Ishikawa (cell line): ENCODE measurements around the gene MLF1.

ENCODE experiments used
- CEBPB ChIP-seq: IDR thresholded peaks from 2 replicates; pipeline ENCODE4 v1.6.1; 2012
- CREB1 ChIP-seq: IDR thresholded peaks from 2 replicates; pipeline ENCODE4 v1.6.1; 2012; ENCODE audit warnings: low read depth
- EGR1 ChIP-seq: IDR thresholded peaks from 2 replicates; pipeline ENCODE4 v1.6.1; 2012
- EP300 ChIP-seq: IDR thresholded peaks from 2 replicates; pipeline ENCODE4 v1.6.1; 2012; ENCODE audit warnings: borderline replicate concordance
- FOXM1 ChIP-seq: IDR thresholded peaks from 2 replicates; pipeline ENCODE4 v1.6.1; 2012; ENCODE audit warnings: low read depth, borderline replicate concordance
- MAX ChIP-seq: IDR thresholded peaks from 2 replicates; pipeline ENCODE4 v1.6.1; 2012
- NFIC ChIP-seq: IDR thresholded peaks from 2 replicates; pipeline ENCODE4 v1.6.1; 2012
- RAD21 ChIP-seq: IDR thresholded peaks from 2 replicates; pipeline ENCODE4 v1.6.1; 2012; ENCODE audit warnings: low read depth
- TAF1 ChIP-seq: IDR thresholded peaks from 2 replicates; pipeline ENCODE4 v1.6.1; 2012; ENCODE audit warnings: low read depth, mild to moderate bottlenecking
- TCF12 ChIP-seq: IDR thresholded peaks from 2 replicates; pipeline ENCODE4 v1.6.1; 2012; ENCODE audit warnings: low read depth
- TEAD4 ChIP-seq: IDR thresholded peaks from 2 replicates; pipeline ENCODE4 v1.6.1; 2012
- YY1 ChIP-seq: IDR thresholded peaks from 2 replicates; pipeline ENCODE4 v1.6.1; 2012; ENCODE audit warnings: low read depth
- ZBTB7A ChIP-seq: IDR thresholded peaks from 2 replicates; pipeline ENCODE4 v1.6.1; 2012; ENCODE audit warnings: low read depth
- TF ChIP-seq, protein P1 (sequence below): IDR thresholded peaks from 2 replicates; pipeline ENCODE4 v1.6.1; 2012; ENCODE audit warnings: low read depth, mild to moderate bottlenecking
- TF ChIP-seq, protein P2 (sequence below): IDR thresholded peaks from 2 replicates; pipeline ENCODE4 v1.6.1; 2012

Gene MLF1

GRCh38 chr3:158631981-158632380 is 61.0 kb downstream of the MLF1 start:
- TF ChIP-seq FOXM1 (no peak), TCF12 (no peak), TEAD4 (no peak), MAX (no peak)

DNA sequence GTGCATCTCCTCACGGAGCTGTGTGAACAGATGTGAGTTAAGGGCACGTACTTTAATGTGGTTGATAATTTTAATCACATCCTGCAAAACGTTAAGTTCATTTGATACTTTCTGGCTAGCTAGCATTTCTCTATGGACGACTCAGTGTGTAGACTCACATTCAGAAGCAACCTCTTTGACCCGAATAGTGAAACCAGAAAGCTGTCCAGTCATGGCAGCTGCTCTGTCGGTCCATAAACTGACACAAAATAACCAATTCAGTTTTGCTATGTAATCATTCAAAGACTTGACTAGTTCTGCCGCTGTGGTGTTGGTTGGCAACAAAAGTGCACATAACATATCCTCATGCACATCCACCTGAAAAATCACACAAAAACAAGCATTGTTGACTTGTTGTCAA is 69.7 kb downstream of the MLF1 start:
- TF ChIP-seq ZBTB7A, result no peak
- no peak for TF ChIP-seq TAF1
- TF ChIP-seq, protein P1, sequence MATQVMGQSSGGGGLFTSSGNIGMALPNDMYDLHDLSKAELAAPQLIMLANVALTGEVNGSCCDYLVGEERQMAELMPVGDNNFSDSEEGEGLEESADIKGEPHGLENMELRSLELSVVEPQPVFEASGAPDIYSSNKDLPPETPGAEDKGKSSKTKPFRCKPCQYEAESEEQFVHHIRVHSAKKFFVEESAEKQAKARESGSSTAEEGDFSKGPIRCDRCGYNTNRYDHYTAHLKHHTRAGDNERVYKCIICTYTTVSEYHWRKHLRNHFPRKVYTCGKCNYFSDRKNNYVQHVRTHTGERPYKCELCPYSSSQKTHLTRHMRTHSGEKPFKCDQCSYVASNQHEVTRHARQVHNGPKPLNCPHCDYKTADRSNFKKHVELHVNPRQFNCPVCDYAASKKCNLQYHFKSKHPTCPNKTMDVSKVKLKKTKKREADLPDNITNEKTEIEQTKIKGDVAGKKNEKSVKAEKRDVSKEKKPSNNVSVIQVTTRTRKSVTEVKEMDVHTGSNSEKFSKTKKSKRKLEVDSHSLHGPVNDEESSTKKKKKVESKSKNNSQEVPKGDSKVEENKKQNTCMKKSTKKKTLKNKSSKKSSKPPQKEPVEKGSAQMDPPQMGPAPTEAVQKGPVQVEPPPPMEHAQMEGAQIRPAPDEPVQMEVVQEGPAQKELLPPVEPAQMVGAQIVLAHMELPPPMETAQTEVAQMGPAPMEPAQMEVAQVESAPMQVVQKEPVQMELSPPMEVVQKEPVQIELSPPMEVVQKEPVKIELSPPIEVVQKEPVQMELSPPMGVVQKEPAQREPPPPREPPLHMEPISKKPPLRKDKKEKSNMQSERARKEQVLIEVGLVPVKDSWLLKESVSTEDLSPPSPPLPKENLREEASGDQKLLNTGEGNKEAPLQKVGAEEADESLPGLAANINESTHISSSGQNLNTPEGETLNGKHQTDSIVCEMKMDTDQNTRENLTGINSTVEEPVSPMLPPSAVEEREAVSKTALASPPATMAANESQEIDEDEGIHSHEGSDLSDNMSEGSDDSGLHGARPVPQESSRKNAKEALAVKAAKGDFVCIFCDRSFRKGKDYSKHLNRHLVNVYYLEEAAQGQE, result no peak
- no peak for TF ChIP-seq YY1
- no peak for TF ChIP-seq RAD21
- TF ChIP-seq EGR1, result no peak
- TF ChIP-seq TCF12, result no peak
- no peak for TF ChIP-seq NFIC
- no peak for TF ChIP-seq CREB1
- TF ChIP-seq, protein P2, sequence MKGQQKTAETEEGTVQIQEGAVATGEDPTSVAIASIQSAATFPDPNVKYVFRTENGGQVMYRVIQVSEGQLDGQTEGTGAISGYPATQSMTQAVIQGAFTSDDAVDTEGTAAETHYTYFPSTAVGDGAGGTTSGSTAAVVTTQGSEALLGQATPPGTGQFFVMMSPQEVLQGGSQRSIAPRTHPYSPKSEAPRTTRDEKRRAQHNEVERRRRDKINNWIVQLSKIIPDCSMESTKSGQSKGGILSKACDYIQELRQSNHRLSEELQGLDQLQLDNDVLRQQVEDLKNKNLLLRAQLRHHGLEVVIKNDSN, result no peak
- TF ChIP-seq FOXM1, result no peak
- no peak for TF ChIP-seq MAX
- no peak for TF ChIP-seq CEBPB
- no peak for TF ChIP-seq EP300
- TF ChIP-seq TEAD4, result no peak

GRCh38 chr3:158642005-158642404 is 71.0 kb downstream of the MLF1 start:
- TF ChIP-seq CREB1 (no peak), FOXM1 (no peak)

- TF ChIP-seq ZBTB7A (no peak), EGR1 (no peak), NFIC (no peak), TAF1 (no peak), CEBPB (no peak), TEAD4 (no peak), YY1 (no peak), FOXM1 (no peak), EP300 (no peak), CREB1 (no peak), RAD21 (no peak), MAX (no peak), TCF12 (no peak)
- TF ChIP-seq, protein P2, result no peak
- TF ChIP-seq, protein P1, result no peak
These were observed 71.6 kb downstream of the MLF1 start for GRCh38 chr3:158642474-158643210.

GRCh38 chr3:158644345-158644908 is 73.4 kb downstream of the MLF1 start, which contains the start of gene GFM1:
Gene GFM1 (plus strand): TSS chr3:158644527. CDS start chr3:158644635, 108 bp downstream.
- peak; percentile 79 for TF ChIP-seq TCF12
- peak; percentile 27; the same call in 1 of the 2 replicates for TF ChIP-seq RAD21
- no peak for TF ChIP-seq FOXM1
- TF ChIP-seq NFIC, result no peak
- TF ChIP-seq TEAD4, result no peak
- peak; percentile 27; the same call in 1 of the 2 replicates for TF ChIP-seq EP300
- TF ChIP-seq, protein P1, result no peak
- TF ChIP-seq ZBTB7A, result no peak
- TF ChIP-seq MAX, result peak; percentile 92
- TF ChIP-seq, protein P2, result no peak; the same call in 1 of the 2 replicates
- peak; percentile 52; the same call in 1 of the 2 replicates for TF ChIP-seq YY1
- peak; percentile 36; the same call in 1 of the 2 replicates for TF ChIP-seq CEBPB
- TF ChIP-seq EGR1, result no peak; the same call in 1 of the 2 replicates
- peak; percentile 72 for TF ChIP-seq TAF1
- TF ChIP-seq CREB1, result 0 out of 2 replicates have a peak, but pooled peaks have one; percentile 15
